ENCODE results near the gene GAB1.
"Not testable (repeated sequence)": the region's sequence is repeated elsewhere in the genome, so short reads cannot be mapped to it uniquely, and the experiment has no call there.

Gene GAB1

GRCh38 chr4:143339497-143339896 is 2.8 kb downstream of the GAB1 start:
- no peak for DNase-seq

GRCh38 chr4:143341186-143341755 is 4.6 kb downstream of the GAB1 start:
- no peak for DNase-seq

DNA sequence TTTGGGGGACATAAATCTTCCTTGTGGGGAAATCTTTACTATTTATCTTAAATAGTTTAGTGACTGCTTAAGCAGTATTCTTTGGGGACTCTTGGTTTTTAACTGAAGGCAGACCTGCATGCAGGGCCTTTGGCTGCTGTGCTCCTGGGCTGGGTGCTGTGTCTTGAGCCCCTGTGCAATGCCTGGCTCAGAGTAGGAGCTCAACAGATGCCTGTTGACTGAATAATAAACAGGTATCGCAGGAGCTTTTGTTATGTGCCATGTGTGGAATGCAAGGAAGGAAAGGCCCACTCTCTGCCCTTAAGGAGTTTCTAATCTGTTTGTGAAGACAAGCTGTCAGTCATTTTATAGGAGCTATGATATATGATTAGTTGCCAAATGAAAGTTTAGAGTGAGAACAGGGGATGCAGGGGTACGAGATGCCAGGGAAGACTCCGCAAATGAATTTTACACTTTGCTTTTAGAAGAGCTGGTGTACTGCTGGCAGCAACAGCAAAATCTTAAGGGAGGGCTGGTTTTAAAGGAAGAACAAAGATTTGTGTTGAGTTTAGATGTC is 6.7 kb downstream of the GAB1 start:
- no peak for DNase-seq

DNA sequence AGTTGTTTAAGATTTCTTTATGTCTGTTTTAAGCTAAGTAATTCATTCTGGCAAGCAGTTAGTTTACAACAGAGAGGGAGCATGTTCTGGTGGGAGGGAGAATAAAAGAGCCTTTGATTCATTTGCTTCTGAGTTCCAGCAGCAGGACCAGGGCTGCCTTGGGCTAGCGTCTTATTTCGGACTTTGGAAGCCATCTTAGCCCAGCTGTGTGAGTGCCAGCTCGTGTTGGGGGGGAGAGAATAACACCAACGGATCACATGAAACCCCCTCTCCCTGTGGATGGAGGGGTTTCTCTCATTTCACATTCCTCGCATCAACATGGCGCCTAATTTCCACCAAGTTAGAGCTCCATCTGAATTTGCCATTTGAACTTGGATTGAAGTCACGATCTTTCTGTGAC is 7.4 kb downstream of the GAB1 start:
- no peak for DNase-seq

DNA sequence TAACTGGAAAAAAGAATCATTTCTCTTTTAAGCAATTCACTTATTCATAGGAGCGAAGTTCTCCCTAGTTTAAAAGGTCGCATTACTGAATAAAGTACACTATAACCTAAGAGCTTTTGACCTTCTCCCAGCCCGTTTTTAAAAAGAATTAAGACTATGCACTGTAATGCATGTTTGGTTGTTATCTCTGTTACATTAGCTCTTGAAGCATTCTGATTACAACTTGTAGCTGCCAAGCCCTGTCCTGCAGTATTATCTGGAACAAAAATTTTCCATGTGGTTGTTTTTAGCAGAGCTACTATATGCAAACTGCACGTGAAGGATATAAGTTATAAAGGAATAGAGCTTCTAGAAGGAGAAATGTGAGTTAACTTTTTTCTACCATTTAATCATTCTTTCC is 8.1 kb downstream of the GAB1 start:
- no peak for DNase-seq

GRCh38 chr4:143345356-143345755 is 8.7 kb downstream of the GAB1 start:
- no peak for DNase-seq

- DNase-seq, result no peak
Observed at GRCh38 chr4:143346206-143346605, 9.5 kb downstream of the GAB1 start.

DNA sequence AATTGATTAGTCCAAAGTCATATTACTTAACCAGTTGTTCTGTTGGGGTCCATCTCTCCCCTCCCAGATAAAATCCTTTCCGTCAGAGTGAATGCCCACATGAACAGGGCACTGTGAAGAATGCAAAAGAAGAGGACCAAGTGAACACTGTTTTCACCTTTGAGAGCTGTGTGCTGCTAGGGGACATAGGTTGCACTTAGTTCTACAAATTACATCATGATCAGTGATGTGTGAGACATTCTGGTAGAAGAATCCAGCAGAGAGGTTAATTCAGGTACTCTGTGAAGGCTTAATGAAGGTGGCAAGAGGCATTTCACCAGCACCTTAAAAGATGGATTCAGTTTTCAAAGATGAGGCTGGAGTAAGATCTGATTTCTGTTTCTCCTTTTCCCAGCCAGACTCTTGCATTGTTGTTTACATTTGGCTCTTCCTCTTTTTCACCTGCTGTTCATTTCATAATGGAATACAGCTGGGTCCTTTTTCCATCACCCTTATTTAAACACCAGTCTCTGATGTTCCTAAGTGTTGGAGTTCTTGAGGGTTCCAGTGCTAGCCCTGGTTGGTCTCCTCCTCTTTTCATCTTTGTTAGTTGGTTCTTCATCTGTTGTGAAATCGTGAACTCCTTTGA is 10.9 kb downstream of the GAB1 start:
- no peak for DNase-seq

- no peak for DNase-seq
Observed at GRCh38 chr4:143348233-143349077, 11.8 kb downstream of the GAB1 start.

DNA sequence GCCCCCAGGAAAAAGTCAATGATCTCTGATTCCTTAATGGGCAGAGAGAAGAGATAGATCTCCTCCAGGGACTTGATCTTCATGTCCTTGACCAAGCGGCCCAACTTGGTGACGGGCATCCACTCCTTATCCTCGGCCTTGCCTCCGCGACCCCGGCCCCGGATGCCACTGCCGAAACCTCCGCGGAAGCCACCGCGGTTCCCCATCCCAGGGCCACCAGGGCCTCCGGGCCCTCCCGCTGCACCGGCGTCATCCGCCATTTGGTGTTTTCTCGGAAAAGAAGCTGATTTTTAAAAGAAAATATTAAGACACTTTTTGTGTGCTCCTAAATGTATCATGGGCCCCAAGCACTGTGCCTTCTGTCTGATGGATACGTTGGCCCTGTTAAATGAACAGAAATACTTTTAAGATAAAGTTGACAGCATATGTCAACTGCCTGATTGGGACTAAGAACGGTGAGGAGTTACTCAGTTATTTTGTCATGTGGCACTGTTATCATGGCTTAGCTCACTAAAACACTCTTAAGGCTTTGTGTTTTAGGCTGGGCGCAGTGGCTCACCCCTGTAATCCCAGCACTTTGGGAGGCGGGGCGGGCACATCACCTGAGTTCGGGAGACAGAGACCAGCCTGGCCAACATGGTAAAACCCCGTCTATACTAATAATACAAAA is 13.3 kb downstream of the GAB1 start:
- DNase-seq, result not testable (repeated sequence)

DNA sequence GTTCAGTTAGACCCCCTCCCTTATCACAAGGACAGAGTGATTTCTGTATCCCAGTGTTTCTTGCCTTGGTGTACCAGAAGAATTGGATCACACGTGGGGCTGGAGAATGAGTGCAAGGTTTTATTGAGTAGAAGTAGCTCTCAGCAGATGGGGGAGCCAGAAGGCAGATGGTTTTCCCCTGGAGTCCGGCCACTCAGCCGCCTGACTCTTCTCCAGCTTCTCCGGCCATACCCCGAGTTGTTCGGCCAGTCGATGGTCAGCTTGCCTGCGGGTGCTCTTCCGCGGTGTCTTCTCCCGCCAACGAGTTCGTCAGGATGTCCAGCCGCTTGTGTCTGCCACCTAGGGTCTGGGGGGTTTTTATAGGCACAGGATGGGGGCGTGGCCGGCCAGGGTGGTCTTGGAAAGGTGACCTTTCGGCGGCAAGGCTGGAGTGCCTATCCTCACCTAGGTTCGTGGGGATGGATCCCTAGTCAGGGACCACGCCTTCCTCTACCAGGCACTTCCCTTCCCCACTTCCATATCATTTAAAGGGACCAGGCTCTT is 14.5 kb downstream of the GAB1 start:
- DNase-seq, result no peak

- DNase-seq, result peak; percentile 72
Observed at GRCh38 chr4:143351774-143352451, 15.2 kb downstream of the GAB1 start.

GRCh38 chr4:143352720-143353119 is 16.0 kb downstream of the GAB1 start:
- no peak for DNase-seq

DNA sequence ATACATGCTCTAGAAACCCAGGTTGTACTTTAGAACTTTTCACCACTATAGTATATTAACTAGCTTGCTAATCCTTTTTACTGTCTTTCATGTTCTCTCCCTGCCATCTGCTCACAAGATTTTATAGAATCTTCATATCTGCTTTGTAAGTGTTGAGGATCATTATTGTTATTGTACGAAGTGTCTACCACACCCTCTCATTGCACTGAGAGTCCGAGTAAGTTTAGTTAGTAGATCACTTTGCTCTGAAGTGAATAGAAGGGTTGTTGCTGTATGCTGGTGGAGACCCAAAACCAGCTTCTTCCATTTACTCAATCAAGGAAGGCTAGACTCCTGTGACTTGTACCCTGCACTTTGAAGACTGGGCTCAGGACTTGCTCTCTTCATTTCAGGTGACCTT is 17.1 kb downstream of the GAB1 start:
- no peak for DNase-seq

- DNase-seq, result no peak
Observed at GRCh38 chr4:143354990-143355389, 18.3 kb downstream of the GAB1 start.

DNA sequence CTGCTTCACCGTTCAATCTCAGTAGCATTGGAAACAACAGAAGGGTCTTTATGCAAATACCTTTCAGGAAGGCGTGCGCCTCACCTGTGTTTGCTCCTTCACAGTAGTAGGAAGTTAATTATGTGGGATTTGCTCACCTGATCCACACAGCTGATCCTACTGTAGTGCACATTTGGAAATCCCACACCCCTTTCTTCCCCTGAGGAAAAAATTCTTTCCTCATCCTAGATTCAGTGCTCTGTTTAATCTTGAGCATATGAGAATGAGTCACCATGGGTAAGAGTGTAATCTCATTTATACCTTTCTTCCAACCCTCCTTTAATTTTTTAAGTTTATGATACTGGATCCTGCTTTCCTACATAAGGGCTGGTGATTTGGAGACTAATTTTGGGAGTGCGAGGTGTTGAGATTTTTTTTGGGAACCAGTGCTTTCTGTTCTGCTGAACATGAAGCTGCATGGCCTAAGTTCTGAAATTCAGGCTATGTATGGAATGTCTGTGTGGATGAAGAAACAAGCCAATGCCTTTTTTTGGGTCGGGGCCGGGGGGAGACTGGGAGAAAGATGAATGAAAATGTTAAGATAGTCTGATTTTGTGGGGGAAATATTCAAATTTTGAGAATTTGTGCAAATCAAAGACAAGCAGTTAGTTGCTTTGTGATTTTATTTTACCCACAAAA is 19.0 kb downstream of the GAB1 start:
- no peak for DNase-seq

DNA sequence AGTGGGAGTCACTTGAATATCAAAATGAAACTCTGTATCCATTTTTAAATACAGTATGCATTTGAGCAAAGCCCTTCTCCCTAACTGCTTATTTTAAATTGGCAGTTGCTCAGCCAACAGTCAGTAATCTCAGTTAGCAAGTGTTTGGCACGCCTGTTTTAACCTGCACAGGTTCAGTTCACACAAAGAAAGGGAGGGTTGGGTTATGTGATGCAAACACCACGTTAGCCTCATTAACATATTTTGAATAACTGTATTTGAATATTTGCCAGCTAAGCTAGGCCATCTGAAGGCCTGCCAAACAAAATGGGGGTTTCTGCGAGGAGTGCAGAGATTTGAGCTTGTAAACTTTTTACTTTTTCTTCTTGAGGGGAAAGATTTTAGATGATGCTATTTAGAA is 19.8 kb downstream of the GAB1 start:
- peak; percentile 27 for DNase-seq

GRCh38 chr4:143357161-143357845 is 20.6 kb downstream of the GAB1 start:
- DNase-seq, result no peak

GRCh38 chr4:143358419-143358818 is 21.7 kb downstream of the GAB1 start:
- no peak for DNase-seq

- no peak for DNase-seq
Observed at GRCh38 chr4:143358923-143359643, 22.4 kb downstream of the GAB1 start.
